Loucy (cell line): Measurements from ENCODE around the gene EGFLAM.

ENCODE experiments used
- H2AFZ ChIP-seq: fragments of 200-600 bp; sonication (generic); 2 replicates; pipeline ENCODE4 v1.6.0; 2016; ENCODE audit warnings: antibody characterized with exemption, mild to moderate bottlenecking, low read length, moderate library complexity
- H3F3A ChIP-seq: fragments of 200-600 bp; 2 replicates; pipeline ENCODE4 v1.6.0; 2016; ENCODE audit warnings: antibody characterized with exemption, low read depth, mild to moderate bottlenecking
- H3K27me3 ChIP-seq: fragments of 200-600 bp; sonication (generic); 2 replicates; pipeline ENCODE4 v1.6.1; 2014; ENCODE audit warnings: low read length, mild to moderate bottlenecking; ENCODE audit not compliant: insufficient read depth, poor library complexity, severe bottlenecking
- H3K36me3 ChIP-seq: fragments of 200-600 bp; sonication (generic); 2 replicates; pipeline ENCODE4 v1.6.1; 2016; ENCODE audit warnings: low read length; ENCODE audit not compliant: insufficient read depth
- H3K4me1 ChIP-seq: fragments of 200-600 bp; sonication (generic); 2 replicates; pipeline ENCODE4 v1.5.1; 2014; ENCODE audit warnings: low read length, mild to moderate bottlenecking; ENCODE audit not compliant: insufficient read depth, poor library complexity, severe bottlenecking
- H3K4me2 ChIP-seq: fragments of 200-600 bp; sonication (generic); 2 replicates; pipeline ENCODE4 v1.6.0; 2014; ENCODE audit warnings: antibody characterized with exemption, low read length, low read depth, mild to moderate bottlenecking; ENCODE audit not compliant: poor library complexity, severe bottlenecking
- H3K4me3 ChIP-seq: fragments of 200-600 bp; sonication (generic); 2 replicates; pipeline ENCODE4 v1.5.1; 2014; ENCODE audit warnings: low read length, mild to moderate bottlenecking, mixed read lengths; ENCODE audit not compliant: poor library complexity, severe bottlenecking
- H3K79me2 ChIP-seq: fragments of 200-600 bp; sonication (generic); 2 replicates; pipeline ENCODE4 v1.6.1; 2014; ENCODE audit warnings: low read length; ENCODE audit not compliant: insufficient read depth
- H3K9ac ChIP-seq: fragments of 200-600 bp; sonication (generic); 2 replicates; pipeline ENCODE4 v1.6.0; 2014; ENCODE audit warnings: mild to moderate bottlenecking, low read depth, low read length, moderate library complexity; ENCODE audit not compliant: poor library complexity, severe bottlenecking
- H3K9me2 ChIP-seq: fragments of 200-600 bp; sonication (generic); replicated peaks from 2 replicates; pipeline ENCODE4 v1.6.1; 2016; ENCODE audit warnings: low read depth, low read length, mixed read lengths
- H3K9me3 ChIP-seq: fragments of 200-600 bp; sonication (generic); 2 replicates; pipeline ENCODE4 v1.6.1; 2014; ENCODE audit warnings: mild to moderate bottlenecking, antibody characterized with exemption, low read length, low read depth; ENCODE audit not compliant: insufficient read depth
- H4K20me1 ChIP-seq: fragments of 200-600 bp; sonication (generic); 2 replicates; pipeline ENCODE4 v1.6.0; 2014; ENCODE audit warnings: antibody characterized with exemption, low read length, mild to moderate bottlenecking; ENCODE audit not compliant: insufficient read depth, poor library complexity, severe bottlenecking
- EZH2phosphoT487 ChIP-seq: fragments of 200-600 bp; IDR thresholded peaks from 2 replicates; pipeline ENCODE4 v1.6.1; 2018; ENCODE audit warnings: antibody characterized with exemption, mild to moderate bottlenecking, moderate library complexity, borderline replicate concordance
- TF ChIP-seq, protein P1 (sequence below): fragments of 200-600 bp; sonication (generic); conservative IDR thresholded peaks from 2 replicates; pipeline ENCODE4 v1.5.1; 2014; ENCODE audit warnings: mild to moderate bottlenecking, antibody characterized with exemption, low read length

The EGFLAM gene

DNA sequence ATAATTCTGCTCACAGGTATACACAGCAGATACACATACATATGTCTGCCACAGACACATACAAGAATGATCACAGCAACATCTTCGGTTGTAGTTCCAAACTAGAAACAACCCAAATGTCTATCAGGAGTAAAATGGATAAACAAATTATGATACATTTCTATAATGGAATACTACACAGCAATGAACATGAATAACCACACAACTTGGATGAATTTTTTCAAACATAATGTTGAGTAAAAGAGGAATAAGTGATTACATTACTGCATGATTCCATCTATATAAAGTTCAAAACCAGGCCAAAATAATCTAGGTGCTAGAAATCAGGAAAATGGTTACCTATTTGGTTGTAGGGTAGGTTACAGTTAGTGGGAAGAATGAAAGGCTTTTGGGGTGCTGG, 4.6 kb upstream of the EGFLAM start:
- H3K9ac ChIP-seq: no peak overlapping the region
- no peaks in the 10 kb centered on the region for H3K27me3 ChIP-seq
- no peaks in the 10 kb centered on the region for H3K9me2 ChIP-seq
- no peaks in the 10 kb centered on the region for H3K4me1 ChIP-seq
- no peak overlapping the region for H3K4me2 ChIP-seq
- no peaks in the 10 kb centered on the region for H4K20me1 ChIP-seq
- H3F3A ChIP-seq: no peaks in the 10 kb centered on the region
- H2AFZ ChIP-seq: no peak overlapping the region
- H3K79me2 ChIP-seq: no peaks in the 10 kb centered on the region
- no peaks in the 10 kb centered on the region for H3K9me3 ChIP-seq
- H3K4me3 ChIP-seq: no peak overlapping the region
- H3K36me3 ChIP-seq: no peaks in the 10 kb centered on the region
- no peak for TF ChIP-seq EZH2phosphoT487
- TF ChIP-seq, protein P1, sequence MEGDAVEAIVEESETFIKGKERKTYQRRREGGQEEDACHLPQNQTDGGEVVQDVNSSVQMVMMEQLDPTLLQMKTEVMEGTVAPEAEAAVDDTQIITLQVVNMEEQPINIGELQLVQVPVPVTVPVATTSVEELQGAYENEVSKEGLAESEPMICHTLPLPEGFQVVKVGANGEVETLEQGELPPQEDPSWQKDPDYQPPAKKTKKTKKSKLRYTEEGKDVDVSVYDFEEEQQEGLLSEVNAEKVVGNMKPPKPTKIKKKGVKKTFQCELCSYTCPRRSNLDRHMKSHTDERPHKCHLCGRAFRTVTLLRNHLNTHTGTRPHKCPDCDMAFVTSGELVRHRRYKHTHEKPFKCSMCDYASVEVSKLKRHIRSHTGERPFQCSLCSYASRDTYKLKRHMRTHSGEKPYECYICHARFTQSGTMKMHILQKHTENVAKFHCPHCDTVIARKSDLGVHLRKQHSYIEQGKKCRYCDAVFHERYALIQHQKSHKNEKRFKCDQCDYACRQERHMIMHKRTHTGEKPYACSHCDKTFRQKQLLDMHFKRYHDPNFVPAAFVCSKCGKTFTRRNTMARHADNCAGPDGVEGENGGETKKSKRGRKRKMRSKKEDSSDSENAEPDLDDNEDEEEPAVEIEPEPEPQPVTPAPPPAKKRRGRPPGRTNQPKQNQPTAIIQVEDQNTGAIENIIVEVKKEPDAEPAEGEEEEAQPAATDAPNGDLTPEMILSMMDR: no peak

DNA sequence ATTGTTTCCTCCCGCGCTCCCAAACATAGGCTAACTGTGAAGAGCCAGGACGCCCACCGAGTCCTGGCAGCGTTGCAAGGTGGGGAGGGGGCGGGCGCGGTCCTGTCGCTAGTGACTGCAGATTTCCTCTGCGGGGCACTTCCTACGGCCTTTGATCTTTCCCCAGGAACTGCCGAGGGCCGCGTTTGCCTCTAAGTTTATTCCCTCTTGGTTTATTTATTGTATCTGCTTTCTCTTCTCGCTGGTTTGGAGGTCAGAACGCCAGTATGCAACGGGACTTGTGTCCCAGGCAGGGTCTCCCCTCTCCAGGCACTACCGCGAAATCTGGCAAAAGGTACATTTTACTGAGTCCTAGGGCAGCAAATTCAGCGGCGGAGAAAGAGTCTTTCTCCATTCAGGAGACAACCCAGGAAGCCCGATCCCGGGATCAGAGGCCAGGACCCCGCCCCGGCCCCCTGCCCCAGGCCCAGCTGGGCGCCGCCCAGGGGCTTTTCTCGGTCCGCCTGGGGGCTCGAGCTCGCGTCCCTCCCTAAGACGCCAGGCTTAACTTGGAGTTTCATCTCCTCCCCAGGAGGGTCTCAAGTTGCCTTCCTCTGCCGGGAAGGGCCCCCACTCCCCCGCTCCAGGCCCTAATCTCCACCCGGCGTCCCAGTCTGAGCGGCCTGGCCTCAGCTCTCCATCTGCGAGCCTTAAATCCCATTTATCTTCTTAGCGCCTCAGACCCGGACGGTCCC, 884 bp upstream of the EGFLAM start:
- Histone ChIP-seq H3K27me3 (no peaks in the 10 kb centered on the region), H3K36me3 (no peaks in the 10 kb centered on the region), H3K9ac (no peak overlapping the region), H3K4me3 (no peak overlapping the region), H4K20me1 (no peaks in the 10 kb centered on the region), H3F3A (no peaks in the 10 kb centered on the region), H3K79me2 (no peaks in the 10 kb centered on the region), H2AFZ (no peak overlapping the region), H3K4me2 (no peak overlapping the region), H3K9me3 (no peaks in the 10 kb centered on the region), H3K4me1 (no peaks in the 10 kb centered on the region), H3K9me2 (no peaks in the 10 kb centered on the region)
- TF ChIP-seq, protein P1: no peak
- TF ChIP-seq EZH2phosphoT487: no peak

DNA sequence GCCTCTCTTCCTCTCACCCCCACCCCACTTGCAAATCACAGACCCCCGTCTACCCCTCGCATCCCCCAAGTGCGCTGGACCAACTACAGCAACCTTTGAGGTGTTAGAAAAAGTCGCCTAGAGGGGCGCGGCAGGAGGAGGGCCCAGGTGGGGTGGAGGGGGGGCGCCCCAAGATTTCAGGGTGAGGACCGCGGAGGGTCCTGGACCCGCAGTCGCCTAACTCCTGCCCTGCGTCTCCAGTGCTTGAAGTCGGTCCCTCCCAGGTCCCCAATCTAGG, 379 bp upstream of the EGFLAM start:
- no peak overlapping the region for H3K9ac ChIP-seq
- no peak overlapping the region for H3K4me3 ChIP-seq

More for the DNA sequence above, 379 bp upstream of the EGFLAM start:
- H3F3A ChIP-seq: no peaks in the 10 kb centered on the region
- no peaks in the 10 kb centered on the region for H3K79me2 ChIP-seq
- H3K9me3 ChIP-seq: no peaks in the 10 kb centered on the region
- no peaks in the 10 kb centered on the region for H3K36me3 ChIP-seq
- H3K4me1 ChIP-seq: no peaks in the 10 kb centered on the region
- H3K4me2 ChIP-seq: no peak overlapping the region
- TF ChIP-seq, protein P1: no peak
- no peak for TF ChIP-seq EZH2phosphoT487
- no peak overlapping the region for H2AFZ ChIP-seq
- no peaks in the 10 kb centered on the region for H3K27me3 ChIP-seq
- no peaks in the 10 kb centered on the region for H3K9me2 ChIP-seq
- no peaks in the 10 kb centered on the region for H4K20me1 ChIP-seq
